Endodermal cell (in vitro differentiated cells): ENCODE results near the gene LSAMP. TPM values are rescaled to one million over a fixed set of nuclear protein-coding genes. Genes with fewer than 3 reads are reported as not detected.

ENCODE experiments used
- DNase-seq: peaks from one replicate; pipeline ENCODE4 v3.0.0-alpha.2; 2017
- H3K27ac ChIP-seq: 2 replicates; pipeline ENCODE4 v1.5.1; 2013; ENCODE audit warnings: mild to moderate bottlenecking, low read depth, low read length, moderate library complexity
- H3K27me3 ChIP-seq: 2 replicates; pipeline ENCODE4 v1.6.1; 2013; ENCODE audit warnings: mild to moderate bottlenecking, low read length, moderate library complexity; ENCODE audit not compliant: insufficient read depth, control insufficient read depth, poor library complexity, severe bottlenecking
- H3K36me3 ChIP-seq: 2 replicates; pipeline ENCODE4 v1.7.0; 2013; ENCODE audit warnings: mild to moderate bottlenecking, low read length, moderate library complexity; ENCODE audit not compliant: control insufficient read depth, insufficient read depth
- H3K4me1 ChIP-seq: one replicate; pipeline ENCODE4 v1.7.0; 2013; ENCODE audit warnings: low read length; ENCODE audit not compliant: control insufficient read depth, insufficient read depth
- H3K4me3 ChIP-seq: 2 replicates; pipeline ENCODE4 v1.5.1; 2013; ENCODE audit warnings: mild to moderate bottlenecking, low read length, moderate library complexity
- H3K9ac ChIP-seq: 2 replicates; pipeline ENCODE4 v1.6.1; 2013; ENCODE audit warnings: mild to moderate bottlenecking, low read length, moderate library complexity; ENCODE audit not compliant: poor library complexity, severe bottlenecking; ENCODE audit errors: extremely low read depth
- H3K9me3 ChIP-seq: 2 replicates; pipeline ENCODE4 v1.6.1; 2013; ENCODE audit warnings: mild to moderate bottlenecking, low read length, moderate library complexity; ENCODE audit not compliant: control insufficient read depth
- H3K27ac Mint-ChIP-seq: 2 replicates; pipeline ENCODE4 v1.8.0; 2020; ENCODE audit warnings: mixed read lengths
- H3K27me3 Mint-ChIP-seq: 2 replicates; pipeline ENCODE4 v1.8.0; 2021; ENCODE audit warnings: mild to moderate bottlenecking, mixed read lengths; ENCODE audit not compliant: insufficient read depth
- H3K36me3 Mint-ChIP-seq: 2 replicates; pipeline ENCODE4 v1.8.0; 2020; ENCODE audit warnings: low read depth, mixed read lengths
- H3K4me1 Mint-ChIP-seq: 2 replicates; pipeline ENCODE4 v1.8.0; 2020; ENCODE audit warnings: mixed read lengths
- H3K4me3 Mint-ChIP-seq: 2 replicates; pipeline ENCODE4 v1.8.0; 2020; ENCODE audit warnings: mild to moderate bottlenecking, moderate library complexity, mixed read lengths
- H3K9me3 Mint-ChIP-seq: 2 replicates; pipeline ENCODE4 v1.8.0; 2020; ENCODE audit warnings: mild to moderate bottlenecking, mixed read lengths
- WGBS, 2 experiments: methylation state at CpG; one replicate each; pipeline versions ENCODE4 v1.1.5 to v1.1.7; 2013; ENCODE audit warnings: missing lambda C conversion rate in 2 of 2, mixed read lengths in 1 of 2; ENCODE audit not compliant: insufficient coverage in 1 of 2, insufficient read length in 1 of 2; 5-methylcytosine and 5-hydroxymethylcytosine counted together
- total RNA-seq, 2 donors: library from RNA; stranded (reverse); fragmentation: NEBNext Ultra II Directional in 1 of 2; extraction: Animal tissue kit (Norgen Biotek cat#: 25700) in 1 of 2; gene quantifications; 2 replicates in 1 of 2; 3 replicates in 1 of 2; pipeline ENCODE4 v1.2.1, GENCODE V29; 2021
- TF ChIP-seq, protein P1 (sequence below): fragments of 200-600 bp; sonication (generic); conservative IDR thresholded peaks from 2 replicates; pipeline ENCODE4 v1.5.0; 2021; ENCODE audit warnings: antibody characterized with exemption, mild to moderate bottlenecking

Gene LSAMP
- total RNA-seq, 2 donors from 2014 or later: 4.4 to 10.2 TPM

DNA sequence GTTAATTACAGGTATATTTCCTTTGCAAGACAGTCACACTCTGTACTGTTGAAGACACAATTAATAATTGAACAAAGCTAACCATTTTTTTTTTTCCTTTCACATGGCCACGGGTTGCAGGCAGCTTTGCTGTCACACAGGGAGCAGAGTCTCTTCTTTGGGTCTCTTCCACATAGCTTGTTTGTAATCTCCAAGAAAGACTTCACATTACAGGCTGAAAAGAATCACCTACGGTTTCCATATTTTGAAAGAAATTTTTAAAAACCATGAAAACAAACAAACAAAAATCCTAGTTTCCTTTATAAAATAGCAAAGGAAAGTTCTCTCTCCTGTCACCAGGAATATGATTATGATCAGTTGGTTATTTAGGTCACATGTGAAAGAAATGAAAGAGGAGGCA is 429.4 kb downstream of the LSAMP start:
- no peaks in the 10 kb centered on the region for H3K36me3 ChIP-seq
- no peak overlapping the region for H3K27ac ChIP-seq
- Mint-ChIP-seq H3K4me1 (peaks cover 8% of the 10 kb centered on the region), H3K9me3 (no peaks in the 10 kb centered on the region), H3K27ac (no peak overlapping the region), H3K4me3 (no peak overlapping the region), H3K27me3 (no peaks in the 10 kb centered on the region), H3K36me3 (no peaks in the 10 kb centered on the region)
- WGBS, 2 experiments: 83 to 100% methylated on average over 1 to 2 of the region's 2 CpGs
- H3K9ac ChIP-seq: no peak overlapping the region
- no peaks in the 10 kb centered on the region for H3K27me3 ChIP-seq
- TF ChIP-seq, protein P1, sequence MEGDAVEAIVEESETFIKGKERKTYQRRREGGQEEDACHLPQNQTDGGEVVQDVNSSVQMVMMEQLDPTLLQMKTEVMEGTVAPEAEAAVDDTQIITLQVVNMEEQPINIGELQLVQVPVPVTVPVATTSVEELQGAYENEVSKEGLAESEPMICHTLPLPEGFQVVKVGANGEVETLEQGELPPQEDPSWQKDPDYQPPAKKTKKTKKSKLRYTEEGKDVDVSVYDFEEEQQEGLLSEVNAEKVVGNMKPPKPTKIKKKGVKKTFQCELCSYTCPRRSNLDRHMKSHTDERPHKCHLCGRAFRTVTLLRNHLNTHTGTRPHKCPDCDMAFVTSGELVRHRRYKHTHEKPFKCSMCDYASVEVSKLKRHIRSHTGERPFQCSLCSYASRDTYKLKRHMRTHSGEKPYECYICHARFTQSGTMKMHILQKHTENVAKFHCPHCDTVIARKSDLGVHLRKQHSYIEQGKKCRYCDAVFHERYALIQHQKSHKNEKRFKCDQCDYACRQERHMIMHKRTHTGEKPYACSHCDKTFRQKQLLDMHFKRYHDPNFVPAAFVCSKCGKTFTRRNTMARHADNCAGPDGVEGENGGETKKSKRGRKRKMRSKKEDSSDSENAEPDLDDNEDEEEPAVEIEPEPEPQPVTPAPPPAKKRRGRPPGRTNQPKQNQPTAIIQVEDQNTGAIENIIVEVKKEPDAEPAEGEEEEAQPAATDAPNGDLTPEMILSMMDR: no peak
- DNase-seq: no peak
- H3K9me3 ChIP-seq: no peaks in the 10 kb centered on the region
- no peaks in the 10 kb centered on the region for H3K4me1 ChIP-seq
- no peak overlapping the region for H3K4me3 ChIP-seq

DNA sequence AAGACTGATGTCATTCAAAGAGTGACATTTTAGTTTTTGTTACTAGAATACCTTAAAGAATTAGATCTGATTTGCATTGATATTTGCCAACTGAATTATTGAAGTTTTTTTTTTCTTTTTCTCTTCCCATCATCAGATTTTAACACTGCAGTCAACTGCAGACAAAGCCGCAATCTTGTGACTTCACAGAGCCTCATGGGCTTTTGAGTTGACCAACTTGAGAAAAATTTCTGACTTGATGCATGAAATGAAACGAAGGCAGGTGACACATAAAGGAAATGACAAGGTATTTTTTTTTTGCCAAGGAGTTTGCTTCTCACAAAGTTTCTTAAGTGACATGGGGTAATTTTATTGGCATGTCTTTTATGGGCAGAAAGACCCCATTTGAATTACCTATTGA is 438.3 kb downstream of the LSAMP start:
- Mint-ChIP-seq H3K36me3 (no peaks in the 10 kb centered on the region), H3K4me3 (no peak overlapping the region), H3K4me1 (peaks cover 32% of the 10 kb centered on the region), H3K27ac (no peak overlapping the region), H3K27me3 (no peaks in the 10 kb centered on the region), H3K9me3 (peaks cover 2% of the 10 kb centered on the region)
- Histone ChIP-seq H3K27ac (no peak overlapping the region), H3K4me3 (no peak overlapping the region), H3K36me3 (no peaks in the 10 kb centered on the region), H3K27me3 (no peaks in the 10 kb centered on the region), H3K4me1 (peaks cover 8% of the 10 kb centered on the region), H3K9ac (no peak overlapping the region), H3K9me3 (peaks cover 3% of the 10 kb centered on the region)
- 87 to 94% methylated on average over 2 of the region's 2 CpGs for WGBS, 2 experiments
- DNase-seq: no peak
- TF ChIP-seq, protein P1: no peak

DNA sequence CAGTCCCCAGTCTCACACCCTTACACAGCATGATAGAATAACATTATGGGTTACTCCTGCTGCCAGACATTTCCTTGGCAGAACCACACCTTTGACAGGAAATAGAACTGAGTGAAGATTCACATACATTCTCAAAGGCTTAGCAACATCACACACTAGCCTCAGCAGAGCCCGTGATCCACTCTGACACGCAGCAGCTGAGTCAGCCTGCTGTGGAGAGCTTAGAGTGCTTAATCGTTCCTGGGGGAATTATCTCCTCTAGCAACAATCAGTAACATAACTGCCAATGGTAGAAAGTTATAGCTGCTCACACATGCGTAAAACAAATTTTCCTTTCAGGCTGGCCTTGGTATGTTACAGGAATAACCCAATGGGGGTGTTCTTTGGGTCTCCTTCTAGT is 439.9 kb downstream of the LSAMP start:
- Histone ChIP-seq H3K27ac (no peak overlapping the region), H3K4me3 (no peak overlapping the region), H3K4me1 (peaks cover 8% of the 10 kb centered on the region), H3K9ac (no peak overlapping the region), H3K9me3 (peaks cover 3% of the 10 kb centered on the region), H3K36me3 (no peaks in the 10 kb centered on the region), H3K27me3 (no peaks in the 10 kb centered on the region)
- H3K27ac Mint-ChIP-seq: no peak overlapping the region
- DNase-seq: peak; percentile 73
- H3K36me3 Mint-ChIP-seq: no peaks in the 10 kb centered on the region
- 70% methylated on average over 3 to 4 of the region's 4 CpGs for WGBS, 2 experiments
- TF ChIP-seq, protein P1: no peak
- no peak overlapping the region for H3K4me3 Mint-ChIP-seq
- H3K4me1 Mint-ChIP-seq: peaks cover 38% of the 10 kb centered on the region
- no peaks in the 10 kb centered on the region for H3K27me3 Mint-ChIP-seq
- peaks cover 1% of the 10 kb centered on the region for H3K9me3 Mint-ChIP-seq
